Nephron (organoid): Measurements from ENCODE around the gene KLHL17.
A peak's percentile ranks its signal among the peaks of the same experiment; 100 is the strongest.
"Not testable (repeated sequence)": the region's sequence is repeated elsewhere in the genome, so short reads cannot be mapped to it uniquely, and the experiment has no call there.

Experiments used
- H3K27ac Mint-ChIP-seq, 3 experiments: 2 replicates each; pipeline ENCODE4 v1.8.0; 2020; ENCODE audit warnings: mixed read lengths in 3 of 3, mild to moderate bottlenecking in 2 of 3, moderate library complexity in 1 of 3
- H3K27me3 Mint-ChIP-seq: 2 replicates; pipeline ENCODE4 v1.8.0; 2021; ENCODE audit warnings: low read depth, mild to moderate bottlenecking, moderate library complexity, mixed read lengths
- H3K36me3 Mint-ChIP-seq: 2 replicates; pipeline ENCODE4 v1.8.0; 2020; ENCODE audit warnings: low read depth, mixed read lengths
- H3K4me1 Mint-ChIP-seq: 2 replicates; pipeline ENCODE4 v1.8.0; 2020; ENCODE audit warnings: mixed read lengths
- H3K4me3 Mint-ChIP-seq, 3 experiments: 2 replicates each; pipeline ENCODE4 v1.8.0; 2020; ENCODE audit warnings: mild to moderate bottlenecking in 3 of 3, mixed read lengths in 3 of 3, moderate library complexity in 2 of 3
- H3K9me3 Mint-ChIP-seq: 2 replicates; pipeline ENCODE4 v1.8.0; 2020; ENCODE audit warnings: mixed read lengths
- TF ChIP-seq, protein P1 (sequence below), 3 experiments: fragments of 200-600 bp; sonication (generic); IDR thresholded peaks; one replicate each; pipeline ENCODE4 v1.5.0; 2021; ENCODE audit warnings: antibody characterized with exemption in 3 of 3; ENCODE audit not compliant: unreplicated experiment in 3 of 3

KLHL17 gene

GRCh38 chr1:942411-942821, 18.0 kb upstream of the KLHL17 start:
- Mint-ChIP-seq H3K4me1 (peaks cover 34% of the 10 kb centered on the region), H3K9me3 (no peaks in the 10 kb centered on the region), H3K4me3 (no peak overlapping the region), H3K36me3 (peaks cover 24% of the 10 kb centered on the region), H3K27ac (no peak overlapping the region), H3K27me3 (peaks cover 11% of the 10 kb centered on the region)
- TF ChIP-seq, protein P1, sequence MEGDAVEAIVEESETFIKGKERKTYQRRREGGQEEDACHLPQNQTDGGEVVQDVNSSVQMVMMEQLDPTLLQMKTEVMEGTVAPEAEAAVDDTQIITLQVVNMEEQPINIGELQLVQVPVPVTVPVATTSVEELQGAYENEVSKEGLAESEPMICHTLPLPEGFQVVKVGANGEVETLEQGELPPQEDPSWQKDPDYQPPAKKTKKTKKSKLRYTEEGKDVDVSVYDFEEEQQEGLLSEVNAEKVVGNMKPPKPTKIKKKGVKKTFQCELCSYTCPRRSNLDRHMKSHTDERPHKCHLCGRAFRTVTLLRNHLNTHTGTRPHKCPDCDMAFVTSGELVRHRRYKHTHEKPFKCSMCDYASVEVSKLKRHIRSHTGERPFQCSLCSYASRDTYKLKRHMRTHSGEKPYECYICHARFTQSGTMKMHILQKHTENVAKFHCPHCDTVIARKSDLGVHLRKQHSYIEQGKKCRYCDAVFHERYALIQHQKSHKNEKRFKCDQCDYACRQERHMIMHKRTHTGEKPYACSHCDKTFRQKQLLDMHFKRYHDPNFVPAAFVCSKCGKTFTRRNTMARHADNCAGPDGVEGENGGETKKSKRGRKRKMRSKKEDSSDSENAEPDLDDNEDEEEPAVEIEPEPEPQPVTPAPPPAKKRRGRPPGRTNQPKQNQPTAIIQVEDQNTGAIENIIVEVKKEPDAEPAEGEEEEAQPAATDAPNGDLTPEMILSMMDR (IDR thresholded peaks at IDR 0.05; ENCODE audit: unreplicated experiment in 3 of 3): no peak

- peak overlapping the region; percentile 93 to 97 (median 95) for H3K27ac Mint-ChIP-seq
- H3K36me3 Mint-ChIP-seq: peaks cover 25% of the 10 kb centered on the region
- TF ChIP-seq, protein P1 (IDR thresholded peaks at IDR 0.05; ENCODE audit: unreplicated experiment in 3 of 3): no peak
- H3K4me1 Mint-ChIP-seq: peaks cover 29% of the 10 kb centered on the region
- peak overlapping the region; percentile 60 to 68 (median 66) for H3K4me3 Mint-ChIP-seq
- H3K27me3 Mint-ChIP-seq: peaks cover 7% of the 10 kb centered on the region
- H3K9me3 Mint-ChIP-seq: no peaks in the 10 kb centered on the region
These were observed 17.4 kb upstream of the KLHL17 start for GRCh38 chr1:942864-943533.

DNA sequence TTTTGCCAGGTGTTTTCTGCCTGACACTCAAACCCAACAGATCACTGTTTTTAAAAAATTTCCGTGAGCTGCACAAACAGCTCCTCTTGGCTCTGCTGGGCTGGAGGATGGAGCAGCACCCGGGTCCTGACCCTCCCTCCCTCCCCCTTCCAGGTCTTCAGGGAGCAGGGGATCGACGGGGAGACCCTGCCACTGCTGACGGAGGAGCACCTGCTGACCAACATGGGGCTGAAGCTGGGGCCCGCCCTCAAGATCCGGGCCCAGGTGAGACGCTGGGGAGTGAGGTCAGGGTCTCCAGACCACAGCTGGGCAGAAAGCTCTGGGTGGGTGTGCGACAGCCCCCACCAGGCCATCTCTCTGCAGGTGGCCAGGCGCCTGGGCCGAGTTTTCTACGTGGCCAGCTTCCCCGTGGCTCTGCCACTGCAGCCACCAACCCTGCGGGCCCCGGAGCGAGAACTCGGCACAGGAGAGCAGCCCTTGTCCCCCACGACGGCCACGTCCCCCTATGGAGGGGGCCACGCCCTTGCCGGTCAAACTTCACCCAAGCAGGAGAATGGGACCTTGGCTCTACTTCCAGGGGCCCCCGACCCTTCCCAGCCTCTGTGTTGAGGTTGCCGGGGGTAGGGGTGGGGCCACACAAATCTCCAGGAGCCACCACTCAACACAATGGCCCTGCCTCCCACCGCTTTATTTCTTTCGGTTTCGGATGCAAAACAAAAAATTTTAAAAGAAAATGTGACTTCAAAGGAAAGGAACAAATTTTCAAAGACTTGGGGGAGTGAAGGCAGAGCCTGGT, 16.6 kb upstream of the KLHL17 start:
- Mint-ChIP-seq H3K9me3 (no peaks in the 10 kb centered on the region), H3K36me3 (peaks cover 29% of the 10 kb centered on the region), H3K27ac (peak overlapping the region; percentile 93 to 97 (median 95)), H3K4me1 (peaks cover 24% of the 10 kb centered on the region), H3K27me3 (peaks cover 4% of the 10 kb centered on the region), H3K4me3 (peak overlapping the region; percentile 69 to 80 (median 71))
- TF ChIP-seq, protein P1 (IDR thresholded peaks at IDR 0.05; ENCODE audit: unreplicated experiment in 3 of 3): no peak

DNA sequence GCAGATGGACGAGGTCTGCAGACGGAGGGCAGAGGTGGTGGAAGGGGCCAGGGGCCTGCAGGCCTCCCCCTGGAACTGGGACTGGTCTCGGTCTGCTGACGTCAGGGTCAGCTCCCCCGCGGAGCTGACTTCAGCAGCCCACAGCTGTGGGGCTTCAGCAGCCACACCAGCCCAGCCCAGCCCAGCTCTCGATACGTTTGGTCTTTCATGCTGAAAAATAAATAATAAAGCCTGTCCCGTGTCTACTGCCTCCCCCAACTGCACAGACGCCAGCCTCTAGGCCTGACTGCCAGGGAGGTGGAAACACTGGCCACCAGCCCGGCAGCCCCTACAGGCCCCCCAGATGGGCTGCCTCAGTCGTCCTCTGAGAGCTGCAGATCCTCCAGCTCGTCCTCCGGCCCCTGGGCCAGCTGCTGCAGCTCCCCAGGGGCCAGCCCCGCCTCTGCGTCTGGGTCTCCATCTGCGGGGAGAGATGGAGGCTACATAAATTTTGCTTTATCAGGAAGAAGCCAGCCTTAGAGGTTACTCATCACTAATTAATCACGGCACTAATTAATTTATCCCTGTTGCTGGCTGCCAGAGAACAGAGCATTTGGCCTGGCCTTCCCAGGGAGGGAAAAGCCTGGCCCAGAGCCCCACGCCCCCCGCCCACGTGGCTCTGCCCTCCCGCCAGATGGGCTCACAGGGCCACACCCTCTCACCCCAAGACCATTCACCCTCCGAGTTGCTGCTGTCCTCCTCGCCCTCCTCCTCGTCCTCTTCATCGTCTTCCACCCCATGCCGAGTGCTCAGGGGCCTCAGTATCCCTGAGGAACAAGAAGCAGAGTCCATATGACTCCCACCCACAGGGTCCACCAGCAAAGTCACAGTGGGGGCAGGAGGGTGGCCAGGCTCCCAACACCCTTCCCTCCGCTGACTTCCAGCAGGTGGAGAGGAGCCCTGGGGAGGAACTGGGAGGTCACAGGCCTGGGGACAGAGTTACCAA, 15.8 kb upstream of the KLHL17 start:
- Mint-ChIP-seq H3K4me1 (peaks cover 24% of the 10 kb centered on the region), H3K36me3 (peaks cover 37% of the 10 kb centered on the region), H3K9me3 (no peaks in the 10 kb centered on the region), H3K4me3 (peak overlapping the region; percentile 69 to 80 (median 71)), H3K27me3 (peaks cover 3% of the 10 kb centered on the region), H3K27ac (peak overlapping the region; percentile 93 to 97 (median 95))
- TF ChIP-seq, protein P1 (IDR thresholded peaks at IDR 0.05; ENCODE audit: unreplicated experiment in 3 of 3): no peak

- no peaks in the 10 kb centered on the region for H3K9me3 Mint-ChIP-seq
- H3K4me1 Mint-ChIP-seq: peaks cover 24% of the 10 kb centered on the region
These were observed 14.5 kb upstream of the KLHL17 start for GRCh38 chr1:945688-946556.

GRCh38 chr1:946811-947210, 13.6 kb upstream of the KLHL17 start:
- peak overlapping the region in 2 of 3 experiments; percentile 50 to 54 for H3K27ac Mint-ChIP-seq
- H3K9me3 Mint-ChIP-seq, H3K27me3 Mint-ChIP-seq, H3K4me3 Mint-ChIP-seq: not testable (repeated sequence)
- peaks cover 24% of the 10 kb centered on the region for H3K4me1 Mint-ChIP-seq
- H3K36me3 Mint-ChIP-seq: peaks cover 55% of the 10 kb centered on the region

More at GRCh38 chr1:945688-946556, 14.5 kb upstream of the KLHL17 start:
- H3K27me3 Mint-ChIP-seq: peaks cover 3% of the 10 kb centered on the region
- H3K4me3 Mint-ChIP-seq: no peak overlapping the region
- H3K36me3 Mint-ChIP-seq: peaks cover 49% of the 10 kb centered on the region
- TF ChIP-seq, protein P1 (IDR thresholded peaks at IDR 0.05; ENCODE audit: unreplicated experiment in 3 of 3): no peak
- peak overlapping the region; percentile 74 to 97 (median 93) for H3K27ac Mint-ChIP-seq
